GM19397 (cell line): ENCODE measurements around the gene FLII.
"Not testable (repeated sequence)": the region's sequence is repeated elsewhere in the genome, so short reads cannot be mapped to it uniquely, and the experiment has no call there.

ENCODE experiments used
- ATAC-seq: cut with Tn5 transposase; IDR thresholded peaks from one replicate; pipeline ENCODE4 v1.9.1; 2021; ENCODE audit warnings: mild to moderate bottlenecking, moderate library complexity; ENCODE audit not compliant: unreplicated experiment

Gene FLII

DNA sequence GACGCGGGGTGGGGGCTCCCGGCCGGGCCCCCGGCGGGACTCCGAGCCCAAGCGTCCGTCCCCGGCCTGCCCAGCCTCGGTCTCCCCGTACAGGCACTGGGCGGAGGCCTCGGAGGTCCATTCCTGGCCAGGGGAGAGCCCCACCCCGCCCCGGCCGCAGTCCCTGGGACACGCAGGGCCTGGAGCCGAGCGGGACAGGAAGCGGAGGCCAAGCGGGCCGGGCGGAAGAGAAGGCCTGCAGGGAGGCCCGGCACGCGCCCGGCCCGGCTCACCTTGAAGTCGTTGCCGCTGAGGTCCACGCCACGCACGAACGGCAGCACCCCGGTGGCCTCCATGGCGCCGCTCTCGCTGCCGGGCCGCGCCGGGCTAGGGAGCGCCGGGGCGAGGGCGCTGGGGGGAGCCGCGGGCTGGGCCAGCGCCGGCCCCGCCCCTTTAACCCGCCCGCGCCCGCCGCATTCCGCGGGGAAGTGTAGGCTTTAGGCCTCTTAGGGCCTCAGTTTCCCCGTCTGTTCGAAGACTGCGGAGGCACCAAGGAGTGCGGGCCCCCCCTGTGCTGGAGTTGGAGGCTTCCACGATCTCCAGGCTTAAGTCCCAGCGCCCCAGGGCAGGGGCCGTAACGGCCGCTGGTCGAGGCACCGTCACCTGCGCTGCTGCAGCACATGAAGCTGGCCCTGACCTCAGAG is at the start of gene FLII:
TSS of gene FLII (minus strand) at position 383 of the 683 bp plus-strand sequence. CDS start at position 335, 48 bp downstream.
- ATAC-seq: peak; percentile 32

DNA sequence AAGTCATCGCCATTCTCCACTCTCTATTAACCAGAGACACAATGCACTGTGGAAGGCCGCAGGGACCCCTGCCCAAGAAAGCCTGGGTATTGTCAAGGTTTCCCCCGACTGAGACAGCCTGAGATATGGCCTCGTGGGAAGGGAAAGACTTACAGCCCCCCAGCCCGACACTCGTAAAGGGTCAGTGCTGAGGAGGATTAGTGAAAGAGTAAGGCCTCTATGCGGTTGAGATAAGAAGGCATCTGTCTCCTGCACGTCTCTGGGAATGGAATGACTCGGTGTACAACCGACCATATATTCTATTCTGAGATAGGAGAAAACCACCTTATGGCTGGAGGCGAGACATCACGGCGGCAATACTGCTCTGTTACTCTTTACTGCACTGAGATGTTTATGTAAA is 44.7 kb upstream of the FLII start:
- not testable (repeated sequence) for ATAC-seq

DNA sequence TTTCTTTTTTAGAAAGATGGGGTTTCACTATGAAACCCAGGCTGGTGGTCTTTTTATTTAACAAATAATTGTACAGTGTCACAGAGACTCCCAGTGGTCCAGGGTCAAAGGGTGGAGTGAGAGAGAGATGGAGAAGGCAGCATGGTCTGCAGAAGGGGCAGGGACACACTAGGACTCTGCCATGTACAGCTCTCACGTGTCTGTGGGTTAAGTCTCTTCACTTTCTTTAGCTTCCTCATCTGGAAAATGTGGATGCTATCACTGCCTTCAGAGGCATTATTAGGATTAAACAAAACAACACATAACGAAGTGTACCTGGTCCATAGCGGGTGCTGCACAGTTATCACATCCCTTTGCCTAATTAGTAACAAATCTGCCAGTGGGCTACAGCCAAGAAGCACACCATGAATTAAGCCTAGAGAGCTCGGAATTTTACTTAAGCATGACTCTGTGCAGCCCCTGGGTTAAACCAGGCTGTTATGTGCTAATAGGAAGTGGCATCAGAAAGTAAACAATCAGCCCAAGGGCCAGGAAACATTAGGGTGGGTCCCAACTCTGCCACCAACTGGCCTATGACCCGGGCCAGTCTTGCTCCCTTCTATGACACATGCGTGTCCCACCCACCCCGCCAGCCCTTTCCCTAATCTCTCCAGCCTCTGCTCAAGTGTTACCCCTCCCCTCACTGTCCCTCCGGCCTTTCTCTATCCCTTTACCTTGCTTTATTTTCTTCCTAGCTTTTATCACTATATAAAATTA is 42.4 kb upstream of the FLII start:
- no peak for ATAC-seq

DNA sequence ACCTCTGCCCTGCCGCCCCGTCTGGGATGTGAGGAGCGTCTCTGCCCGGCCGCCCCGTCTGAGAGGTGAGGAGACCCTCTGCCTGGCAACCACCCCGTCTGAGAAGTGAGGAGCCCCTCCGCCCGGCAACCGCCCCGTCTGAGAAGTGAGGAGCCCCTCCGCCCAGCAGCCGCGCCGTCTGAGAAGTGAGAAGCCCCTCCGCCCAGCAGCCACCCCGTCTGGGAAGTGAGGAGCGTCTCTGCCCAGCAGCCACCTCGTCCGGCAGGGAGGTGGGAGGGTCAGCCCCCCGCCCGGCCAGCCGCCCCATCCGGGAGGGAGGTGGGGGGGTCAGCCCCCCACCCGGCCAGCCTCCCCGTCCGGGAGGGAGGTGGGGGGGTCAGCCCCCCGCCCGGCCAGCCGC is 39.5 kb upstream of the FLII start:
- not testable (repeated sequence) for ATAC-seq

DNA sequence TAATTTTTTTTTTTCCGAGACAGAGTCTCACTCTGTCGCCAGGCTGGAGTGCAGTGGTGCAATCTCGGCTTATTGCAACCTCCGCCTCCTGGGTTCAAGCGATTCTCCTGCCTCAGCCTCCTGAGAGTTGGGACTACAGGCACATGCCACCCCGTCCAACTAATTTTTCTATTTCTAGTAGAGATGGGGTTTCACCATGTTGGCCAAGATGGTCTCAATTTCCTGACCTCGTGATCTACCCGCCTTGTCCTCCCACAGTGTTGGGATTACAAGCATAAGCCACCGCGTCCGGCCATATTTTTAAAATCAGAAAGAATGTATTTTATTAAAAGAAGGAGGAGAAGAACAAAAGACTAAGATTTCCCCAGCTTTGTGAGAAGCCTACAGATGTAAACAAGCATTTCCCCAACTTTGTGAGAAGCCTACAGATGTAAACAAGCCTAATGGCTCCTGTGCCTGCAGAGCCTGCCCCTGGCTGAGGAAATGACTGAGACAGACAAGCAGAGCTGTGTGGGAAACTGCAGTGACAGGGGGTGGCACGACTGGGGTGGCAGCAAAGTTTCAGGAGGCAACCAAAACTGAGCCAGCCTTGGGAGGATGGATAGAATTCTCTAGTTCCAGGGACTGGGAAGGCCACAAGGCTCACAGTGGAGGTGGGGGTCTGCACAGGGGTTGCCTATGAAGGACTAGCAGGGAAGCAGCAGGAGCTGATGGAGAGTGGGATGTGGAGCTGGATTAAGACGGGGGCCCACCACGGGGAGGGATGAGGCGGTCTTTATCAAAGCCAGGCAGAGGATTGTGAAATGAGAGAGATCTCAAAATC is 33.4 kb upstream of the FLII start:
- ATAC-seq: no peak

DNA sequence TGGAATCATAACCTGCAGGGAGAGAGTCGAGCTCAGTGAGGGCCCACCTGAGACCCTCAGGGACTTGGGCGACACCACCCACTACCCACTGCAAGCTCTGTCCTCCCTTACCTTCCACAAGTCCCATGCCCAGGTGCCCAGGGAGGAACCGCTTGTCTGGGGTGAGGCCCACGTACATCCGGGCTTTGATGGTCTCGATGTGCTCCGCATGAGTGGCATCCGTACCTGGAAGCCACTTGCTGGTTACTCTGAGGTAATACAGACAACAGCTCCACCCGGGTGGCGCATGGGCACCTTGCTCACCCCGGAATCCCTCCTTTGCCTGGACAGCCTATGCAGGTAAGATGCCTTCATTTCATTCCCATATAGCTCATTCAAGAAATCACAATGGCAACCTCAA is 26.8 kb upstream of the FLII start:
- no peak for ATAC-seq

DNA sequence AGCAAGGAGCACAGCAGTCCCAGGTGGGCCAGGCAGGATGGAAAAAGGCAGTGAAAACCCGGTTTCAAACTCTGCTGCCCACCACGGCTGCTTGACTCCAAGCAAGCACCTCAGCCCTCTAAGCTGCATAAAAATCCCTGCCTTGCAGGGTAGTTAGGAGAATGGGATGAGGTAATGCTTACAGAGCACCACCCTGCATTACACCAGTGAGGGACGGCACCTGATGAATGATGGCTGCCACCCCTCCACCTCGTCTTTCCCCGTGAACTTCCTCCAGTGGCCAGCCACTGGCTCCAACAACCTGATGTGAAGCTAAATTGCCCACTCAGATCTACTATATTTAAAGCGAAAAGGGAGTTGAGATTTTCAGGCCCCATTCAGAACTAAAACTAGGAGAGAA is 23.2 kb upstream of the FLII start:
- no peak for ATAC-seq

DNA sequence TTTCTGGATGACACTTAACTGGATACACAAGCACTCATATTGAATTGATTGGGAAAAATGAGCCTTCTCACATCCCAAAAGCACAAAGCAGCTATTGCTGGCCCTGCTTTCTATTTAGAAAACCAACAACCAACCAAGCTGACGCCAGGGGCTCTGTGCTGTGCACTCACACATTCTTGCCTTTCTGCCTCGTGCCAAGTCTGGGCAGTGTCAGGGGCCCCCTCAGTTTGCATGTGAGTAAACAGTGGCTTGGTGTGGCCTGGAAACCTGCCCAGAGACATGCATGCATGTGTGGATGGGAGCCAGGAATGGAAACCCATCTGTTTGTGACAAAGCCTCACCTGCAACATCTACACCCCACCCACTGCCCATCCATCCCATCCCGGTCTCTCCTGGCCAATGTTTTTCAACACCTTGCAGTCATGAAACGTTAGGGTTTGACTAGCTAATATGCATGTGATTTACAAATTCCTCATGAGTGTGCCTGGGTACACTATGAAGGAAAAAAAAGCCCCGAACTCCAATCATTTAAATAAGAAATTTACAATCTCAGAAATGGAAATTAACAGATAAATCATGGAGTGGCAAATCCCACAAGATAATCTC is 22.3 kb upstream of the FLII start:
- no peak for ATAC-seq

DNA sequence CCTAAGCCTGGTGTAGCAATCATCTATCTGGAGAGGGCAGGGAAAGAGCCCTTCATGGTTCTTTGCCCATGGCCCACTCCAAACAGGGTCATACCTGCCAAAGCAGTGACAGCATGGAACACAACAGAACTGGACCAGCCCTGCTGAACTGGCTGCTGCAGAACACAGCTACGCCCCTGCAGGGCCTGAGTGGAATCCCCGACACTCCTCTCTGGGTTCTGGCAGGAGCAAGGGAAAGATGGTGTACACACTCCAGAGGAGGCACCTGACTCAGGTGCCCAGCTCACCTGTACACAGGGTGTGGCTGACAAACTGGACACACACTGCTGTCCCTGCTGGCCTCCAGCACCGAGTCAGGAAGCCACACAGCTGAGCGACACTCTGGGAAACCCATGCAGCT is 21.7 kb upstream of the FLII start:
- no peak for ATAC-seq

DNA sequence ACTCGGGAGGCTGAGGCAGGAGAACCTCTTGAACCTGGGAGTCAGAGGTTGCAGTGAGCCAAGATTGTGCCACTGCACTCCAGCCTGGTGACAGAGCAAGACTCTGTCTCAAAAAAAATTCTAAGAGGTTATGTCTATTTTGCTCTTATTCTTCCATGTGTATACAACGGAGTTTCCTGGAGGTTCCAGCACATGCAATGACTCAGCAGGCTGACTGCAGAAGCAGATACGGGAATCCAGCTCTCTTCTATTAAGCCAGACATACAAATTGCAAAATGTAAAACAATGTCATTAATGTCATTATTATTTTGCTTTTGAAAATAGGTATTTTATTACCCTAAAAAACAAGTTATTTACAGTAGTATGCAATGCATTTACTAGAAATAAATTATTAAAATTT is 20.3 kb upstream of the FLII start:
- no peak for ATAC-seq

DNA sequence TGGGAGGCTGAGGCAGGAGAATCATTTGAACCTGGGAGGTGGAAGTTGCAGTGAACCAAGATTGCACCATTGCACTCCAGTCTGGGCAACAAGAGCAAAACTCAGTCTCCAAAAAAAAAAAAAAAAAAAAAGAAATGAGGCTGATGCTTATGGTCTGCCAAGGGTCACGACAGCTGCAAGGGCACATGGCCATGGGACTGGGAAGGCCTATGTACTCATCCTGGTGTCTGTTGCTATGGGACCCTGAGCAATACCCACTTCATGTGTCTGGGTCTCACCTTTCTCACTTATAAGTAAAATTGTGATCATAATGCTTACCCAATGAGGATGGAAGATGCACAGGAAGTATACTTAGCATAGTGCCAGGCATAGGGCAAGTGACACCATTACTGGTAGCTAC is 18.5 kb upstream of the FLII start:
- ATAC-seq: no peak

DNA sequence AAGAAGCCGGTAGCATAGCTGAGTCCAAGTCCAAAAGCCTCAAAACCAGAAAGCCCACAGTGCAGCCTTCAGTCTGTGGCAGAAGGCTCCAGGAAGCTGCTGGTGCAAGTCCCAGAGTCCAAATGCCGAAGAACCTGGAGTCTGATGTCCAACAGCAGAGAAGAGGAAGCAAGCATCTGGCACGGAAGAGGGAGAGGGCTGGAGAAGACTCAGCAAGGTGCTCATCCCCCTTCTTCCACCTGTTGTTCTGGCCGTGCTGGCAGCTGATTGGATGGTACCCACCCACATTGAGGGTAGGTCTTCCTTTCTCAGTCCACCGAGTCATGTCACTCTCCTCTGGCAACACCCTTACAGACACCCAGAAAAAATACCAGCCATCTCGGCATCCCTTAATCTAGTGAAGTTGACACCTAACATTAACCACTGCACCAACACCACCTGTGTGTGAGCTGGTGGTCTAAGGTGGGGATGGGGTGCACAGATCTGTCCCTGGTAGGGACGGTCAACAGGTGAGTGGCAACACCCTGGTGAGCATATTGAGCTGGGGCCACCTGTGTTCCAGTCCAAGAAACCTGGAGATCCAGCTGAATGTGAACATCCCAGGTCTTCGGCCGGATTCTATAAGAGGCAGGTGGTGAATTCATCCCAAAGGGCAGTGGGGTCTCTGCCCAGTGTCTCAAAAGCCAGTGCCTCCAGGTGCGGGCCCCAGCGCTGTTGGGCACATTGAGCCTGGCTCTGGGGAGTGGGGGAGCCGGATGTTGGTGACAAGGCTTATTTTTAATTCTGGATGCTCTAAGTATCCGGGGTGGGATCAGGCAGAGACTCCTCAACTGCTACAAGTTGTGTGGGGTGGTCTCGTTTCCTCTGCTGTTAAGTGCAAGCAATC is 11.8 kb upstream of the FLII start:
- no peak for ATAC-seq

DNA sequence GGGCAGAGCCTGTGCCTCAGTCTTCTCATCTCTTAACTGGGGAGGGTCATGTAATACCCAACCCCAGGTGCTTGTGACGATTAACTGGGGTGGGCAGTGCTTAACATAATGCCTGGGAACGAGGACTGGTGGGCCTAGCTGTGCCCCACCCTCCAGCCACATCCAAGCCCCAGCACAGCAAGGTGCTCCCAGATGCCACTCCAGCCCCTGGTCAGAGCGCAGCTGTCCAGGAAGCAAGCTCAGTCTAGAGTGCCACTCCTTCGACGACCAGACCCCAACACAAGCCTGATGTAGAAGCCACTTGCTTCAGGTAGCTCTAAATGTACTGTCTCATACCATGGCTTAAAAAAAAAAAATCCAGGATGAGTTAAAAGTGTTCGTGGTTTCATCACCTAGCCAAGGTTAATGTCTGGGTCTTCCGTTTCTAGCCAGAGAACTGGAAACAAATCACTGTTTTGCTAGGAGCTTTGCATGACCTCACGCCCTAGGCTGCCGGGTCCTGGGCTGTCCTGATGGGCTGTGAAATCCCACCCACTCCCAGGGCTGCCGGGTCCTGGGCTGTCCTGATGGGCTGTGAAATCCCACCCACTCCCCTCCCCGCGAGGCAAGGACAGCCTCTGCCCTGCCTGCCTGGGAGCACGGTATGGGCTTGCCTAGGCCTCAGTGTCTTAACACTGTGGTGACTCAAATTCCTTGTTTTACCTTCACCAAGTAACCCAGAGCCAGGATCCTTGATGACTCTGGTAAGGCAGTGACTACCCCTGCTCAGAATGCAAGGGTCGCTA is 9.6 kb upstream of the FLII start:
- no peak for ATAC-seq

DNA sequence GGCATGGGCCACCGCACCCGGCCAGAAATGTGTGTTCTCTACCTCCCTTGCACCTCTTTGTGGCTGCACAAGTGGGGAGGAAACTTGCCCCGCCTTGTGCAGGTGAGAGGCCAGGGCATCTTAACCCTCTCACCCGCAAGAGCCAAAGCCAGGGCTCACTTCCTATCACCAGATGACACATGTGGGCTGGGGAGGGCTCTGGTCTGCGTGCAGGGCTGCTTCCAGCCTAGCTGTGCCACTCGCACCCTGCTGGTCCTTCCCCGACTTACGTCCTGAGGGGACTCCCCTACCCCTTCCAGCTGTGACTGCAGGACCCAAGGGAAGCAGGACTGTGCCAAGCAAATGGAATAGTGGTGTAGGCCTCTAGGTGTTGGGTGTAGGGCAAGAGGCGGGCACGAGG is 8.8 kb upstream of the FLII start:
- ATAC-seq: no peak

DNA sequence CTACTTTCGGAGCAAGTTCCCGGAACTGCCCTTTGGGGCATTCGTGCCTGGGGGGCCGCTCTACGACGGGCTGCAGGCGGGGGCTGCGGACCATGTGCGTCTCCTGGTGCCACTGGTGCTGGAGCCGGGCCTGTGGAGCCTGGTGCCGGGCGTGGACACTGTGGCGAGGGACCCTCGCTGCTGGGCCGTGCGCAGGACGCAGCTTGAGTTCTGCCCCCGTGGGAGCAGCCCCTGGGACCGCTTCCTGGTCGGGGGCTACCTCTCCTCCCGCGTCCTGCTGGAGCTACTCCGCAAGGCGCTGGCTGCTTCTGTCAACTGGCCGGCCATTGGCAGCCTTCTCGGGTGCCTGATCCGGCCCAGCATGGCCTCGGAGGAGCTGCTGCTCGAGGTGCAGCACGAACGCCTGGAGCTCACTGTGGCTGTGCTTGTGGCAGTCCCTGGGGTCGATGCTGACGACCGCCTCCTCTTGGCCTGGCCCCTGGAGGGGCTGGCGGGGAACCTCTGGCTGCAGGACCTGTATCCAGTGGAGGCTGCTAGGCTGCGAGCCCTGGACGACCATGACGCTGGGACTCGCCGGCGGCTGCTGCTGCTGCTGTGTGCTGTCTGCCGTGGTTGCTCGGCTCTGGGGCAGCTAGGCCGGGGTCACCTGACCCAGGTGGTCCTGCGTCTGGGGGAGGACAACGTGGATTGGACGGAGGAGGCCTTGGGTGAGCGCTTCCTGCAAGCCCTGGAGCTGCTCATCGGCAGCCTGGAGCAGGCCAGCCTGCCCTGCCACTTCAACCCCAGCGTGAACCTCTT is 5.5 kb upstream of the FLII start:
- ATAC-seq: no peak

DNA sequence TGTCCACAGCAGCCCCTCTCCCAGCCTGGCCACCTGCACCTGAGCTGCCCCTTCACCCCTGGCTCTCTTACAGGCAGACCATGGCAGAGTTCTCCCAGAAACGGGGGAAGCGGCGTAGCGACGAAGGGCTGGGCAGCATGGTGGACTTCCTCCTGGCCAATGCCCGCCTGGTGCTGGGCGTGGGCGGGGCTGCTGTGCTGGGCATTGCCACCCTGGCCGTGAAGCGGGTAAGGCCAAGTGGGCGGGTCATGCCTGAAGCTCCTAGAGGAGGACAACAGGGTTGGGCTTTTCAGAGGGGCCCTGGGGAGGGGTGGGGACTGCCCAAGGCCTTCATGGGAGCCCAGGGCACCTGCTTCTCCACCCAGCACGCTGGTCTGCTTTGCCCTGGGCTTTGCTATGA is 4.1 kb upstream of the FLII start:
- ATAC-seq: no peak

DNA sequence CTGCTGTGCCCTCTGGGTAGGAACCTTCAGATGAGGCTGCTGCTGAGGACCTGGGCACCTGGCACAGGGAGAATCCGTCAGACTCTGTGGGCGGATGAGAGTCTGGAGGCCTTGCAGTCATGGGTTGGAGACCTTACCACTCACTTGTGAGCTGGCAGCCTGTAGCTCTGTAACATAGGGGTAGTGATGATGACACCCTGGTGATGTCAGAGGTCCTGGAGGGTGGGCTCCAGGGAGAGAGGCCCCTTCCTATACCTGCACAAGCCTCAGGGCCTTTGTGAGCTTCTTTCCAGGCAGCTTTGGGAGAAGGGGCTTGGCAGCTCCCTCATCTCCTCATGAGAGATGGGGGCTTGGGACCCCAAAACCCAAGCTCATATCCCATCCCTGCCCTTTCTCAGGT is 3.6 kb upstream of the FLII start:
- ATAC-seq: no peak

DNA sequence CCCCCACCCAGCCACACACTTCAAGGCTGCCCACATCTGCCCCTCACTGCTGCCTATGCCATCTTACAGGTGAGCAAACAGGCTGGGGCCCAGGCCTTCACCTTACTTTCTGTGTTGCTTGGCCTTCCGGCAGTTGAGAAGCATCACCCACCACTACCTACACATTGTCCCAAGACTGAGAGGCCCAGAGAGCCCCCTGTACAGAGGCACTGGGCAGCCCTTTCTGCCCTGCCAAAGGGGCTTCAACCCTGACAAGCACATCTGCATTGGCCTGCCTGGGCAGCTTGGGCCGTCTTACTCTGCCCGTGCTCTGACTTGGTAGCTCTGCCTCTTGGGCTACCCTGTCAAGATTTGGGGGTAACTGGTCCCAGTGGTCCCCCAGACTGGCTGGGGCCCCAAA is 3.1 kb upstream of the FLII start:
- ATAC-seq: no peak

DNA sequence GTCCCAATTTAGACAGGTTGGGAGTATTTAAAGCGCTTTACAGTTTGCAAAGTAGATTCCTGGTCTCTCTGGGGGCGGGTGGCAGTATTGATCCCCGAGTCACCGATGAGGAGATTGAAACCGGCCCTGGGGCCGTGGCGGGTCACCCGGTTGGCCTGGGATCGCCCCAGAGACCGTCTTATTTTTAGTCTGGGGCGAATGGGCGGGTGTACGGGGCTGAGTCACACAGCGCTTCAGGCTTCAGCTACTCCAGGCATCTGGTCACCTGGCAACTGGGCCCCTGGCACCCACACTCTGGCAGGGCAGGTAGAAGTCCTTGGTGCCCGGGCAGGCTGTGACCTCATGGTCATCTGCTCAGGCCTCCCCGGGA is 2.6 kb upstream of the FLII start:
- ATAC-seq: peak; percentile 1
